CD4-positive, alpha-beta T cell (primary cell): ENCODE data around the gene LPP. TPM values are rescaled to one million over a fixed set of nuclear protein-coding genes. Genes with fewer than 3 reads are reported as not detected.

ENCODE experiments used
- ATAC-seq: fragments of 200-7000 bp; cut with Tn5 transposase; one replicate; pipeline ENCODE4 v1.10.0; 2022; ENCODE audit warnings: mild to moderate bottlenecking; ENCODE audit not compliant: poor library complexity
- CTCF ChIA-PET: fragments of 350-600 bp; sonication (Branson Sonifier 250); formaldehyde crosslinking; loops from one replicate; lab custom pipeline; 2021; ENCODE audit warnings: antibody characterized with exemption, inconsistent platforms; lab: Charles Lee
- POLR2A ChIA-PET: fragments of 350-600 bp; sonication (Branson Sonifier 250); formaldehyde crosslinking; loops from one replicate; lab custom pipeline; 2021; ENCODE audit warnings: antibody characterized with exemption, inconsistent platforms; lab: Charles Lee
- DNase-seq, 14 experiments: peaks; one replicate each; pipeline ENCODE4 v3.0.0-alpha.2; 2013 to 2020; ENCODE audit warnings: mixed read lengths in 2 of 14
- H3K27ac ChIP-seq, 2 donors: one replicate each; pipeline versions ENCODE4 v1.5.1 to v1.7.0; 2013; ENCODE audit warnings: low read length in 2 of 2, low read depth in 1 of 2, mild to moderate bottlenecking in 1 of 2
- H3K27me3 ChIP-seq, 2 experiments: 1 replicate in 1 of 2; 2 replicates in 1 of 2; pipeline versions ENCODE4 v1.6.1 to v1.7.0; 2013; ENCODE audit warnings: low read length in 2 of 2, control low read depth in 1 of 2, mild to moderate bottlenecking in 1 of 2, moderate library complexity in 1 of 2; ENCODE audit not compliant: insufficient read depth in 2 of 2, control insufficient read depth in 1 of 2
- H3K36me3 ChIP-seq: one replicate; pipeline ENCODE4 v1.6.1; 2013; ENCODE audit warnings: low read length, control low read depth; ENCODE audit not compliant: insufficient read depth
- H3K4me1 ChIP-seq: one replicate; pipeline ENCODE4 v1.6.1; 2013; ENCODE audit warnings: low read length, control low read depth; ENCODE audit not compliant: insufficient read depth
- H3K4me3 ChIP-seq: one replicate; pipeline ENCODE4 v1.5.1; 2013; ENCODE audit warnings: mild to moderate bottlenecking, low read length, moderate library complexity
- H3K9me3 ChIP-seq, 2 experiments: 1 replicate in 1 of 2; 2 replicates in 1 of 2; pipeline versions ENCODE4 v1.6.1 to v1.7.0; 2013; ENCODE audit warnings: low read length in 2 of 2, mild to moderate bottlenecking in 2 of 2, control low read depth in 1 of 2, moderate library complexity in 1 of 2; ENCODE audit not compliant: control insufficient read depth in 1 of 2, insufficient read depth in 1 of 2
- H3K27ac Mint-ChIP-seq: one replicate; pipeline ENCODE4 v1.8.0; 2020; ENCODE audit warnings: mixed read lengths
- H3K27me3 Mint-ChIP-seq: one replicate; pipeline ENCODE4 v1.8.0; 2021; ENCODE audit warnings: mixed read lengths
- H3K36me3 Mint-ChIP-seq: one replicate; pipeline ENCODE4 v1.8.0; 2021; ENCODE audit warnings: low read depth, mixed read lengths
- H3K4me1 Mint-ChIP-seq: one replicate; pipeline ENCODE4 v1.8.0; 2021; ENCODE audit warnings: low read depth, mixed read lengths
- H3K4me3 Mint-ChIP-seq: one replicate; pipeline ENCODE4 v1.8.0; 2020; ENCODE audit warnings: mild to moderate bottlenecking, mixed read lengths
- H3K9me3 Mint-ChIP-seq: one replicate; pipeline ENCODE4 v1.8.0; 2020; ENCODE audit warnings: mixed read lengths
- CTCF ChIP-seq: fragments of 200-600 bp; IDR thresholded peaks from one replicate; pipeline ENCODE4 v1.8.0; 2022; ENCODE audit warnings: antibody characterized with exemption, mild to moderate bottlenecking
- intact Hi-C, 2 experiments: fragments of 100-400 bp; cut with DNase I in 1 of 2; cut with micrococcal nuclease in 1 of 2; formaldehyde crosslinking; loops; one replicate each; pipeline versions ENCODE4 v1.15.1 to v1.9.0; 2023 to 2025; cut with DNase I, micrococcal nuclease
- total RNA-seq, 174 experiments: library from RNA in 2 of 174; stranded (reverse) in 2 of 174; gene quantifications; one replicate each; pipeline ENCODE4 v1.2.3 and lab custom pipeline; 2021 to 2026

LPP gene
- total RNA-seq, 2 experiments from 2014 or later = 45.6 to 45.9 TPM

- no peak overlapping the region for H3K4me3 Mint-ChIP-seq
- H3K4me1 Mint-ChIP-seq = no peaks in the 10 kb centered on the region
- no peak overlapping the region for H3K4me3 ChIP-seq
- ChIA-PET POLR2A (no interaction called here), CTCF (no interaction called here)
- H3K9me3 ChIP-seq = no peaks in the 10 kb centered on the region
- no peak for TF ChIP-seq CTCF
- no peaks in the 10 kb centered on the region for H3K9me3 Mint-ChIP-seq
- intact Hi-C loops = no loop called here
- no peaks in the 10 kb centered on the region for H3K4me1 ChIP-seq
- no peaks in the 10 kb centered on the region for H3K27me3 ChIP-seq
- no peak overlapping the region for H3K27ac ChIP-seq
- peaks cover 14% of the 10 kb centered on the region for H3K36me3 Mint-ChIP-seq
- no peak for DNase-seq
- H3K27ac Mint-ChIP-seq = no peak overlapping the region
- ATAC-seq = no peak
- H3K36me3 ChIP-seq = no peaks in the 10 kb centered on the region
- no peaks in the 10 kb centered on the region for H3K27me3 Mint-ChIP-seq
Measured at GRCh38 chr3:188518835-188519452, 365.0 kb downstream of the LPP start.

- H3K4me1 Mint-ChIP-seq = no peaks in the 10 kb centered on the region
- Histone ChIP-seq H3K9me3 (no peaks in the 10 kb centered on the region), H3K27ac (no peak overlapping the region), H3K4me3 (no peak overlapping the region), H3K4me1 (no peaks in the 10 kb centered on the region), H3K36me3 (no peaks in the 10 kb centered on the region), H3K27me3 (no peaks in the 10 kb centered on the region)
- ATAC-seq (no peak), DNase-seq (no peak)
- H3K27ac Mint-ChIP-seq = no peak overlapping the region
- no peaks in the 10 kb centered on the region for H3K9me3 Mint-ChIP-seq
- no peaks in the 10 kb centered on the region for H3K27me3 Mint-ChIP-seq
- ChIA-PET CTCF (no interaction called here), POLR2A (no interaction called here)
- no peak overlapping the region for H3K4me3 Mint-ChIP-seq
- peaks cover 28% of the 10 kb centered on the region for H3K36me3 Mint-ChIP-seq
- TF ChIP-seq CTCF = no peak
- intact Hi-C loops = no loop called here
Measured at GRCh38 chr3:188520466-188520865, 366.5 kb downstream of the LPP start.

GRCh38 chr3:188522115-188522514 is 368.2 kb downstream of the LPP start:
- intact Hi-C loops = no loop called here

More at GRCh38 chr3:188522115-188522514, 368.2 kb downstream of the LPP start:
- H3K36me3 Mint-ChIP-seq = peaks cover 43% of the 10 kb centered on the region
- no peak overlapping the region for H3K27ac ChIP-seq
- H3K36me3 ChIP-seq = peaks cover 7% of the 10 kb centered on the region
- H3K27ac Mint-ChIP-seq = no peak overlapping the region
- no peak for TF ChIP-seq CTCF
- no peak overlapping the region for H3K4me3 Mint-ChIP-seq
- no peaks in the 10 kb centered on the region for H3K9me3 ChIP-seq
- no peak for ATAC-seq
- POLR2A ChIA-PET = no interaction called here
- CTCF ChIA-PET = no interaction called here
- DNase-seq = no peak
- no peaks in the 10 kb centered on the region for H3K9me3 Mint-ChIP-seq
- H3K4me1 Mint-ChIP-seq = no peaks in the 10 kb centered on the region
- H3K27me3 Mint-ChIP-seq = no peaks in the 10 kb centered on the region
- no peaks in the 10 kb centered on the region for H3K4me1 ChIP-seq
- H3K27me3 ChIP-seq = no peaks in the 10 kb centered on the region
- no peak overlapping the region for H3K4me3 ChIP-seq
